GM18867 (cell line): ENCODE results near the gene ASTN2.

Source experiments
- ATAC-seq: cut with Tn5 transposase; IDR thresholded peaks from one replicate; pipeline ENCODE4 v1.9.1; 2021; ENCODE audit warnings: mild to moderate bottlenecking, moderate library complexity; ENCODE audit not compliant: unreplicated experiment

Gene ASTN2

GRCh38 chr9:117416856-117417255, 2.0 kb upstream of the ASTN2 start:
- no peak for ATAC-seq

GRCh38 chr9:117415358-117415914, 579 bp upstream of the ASTN2 start:
- no peak for ATAC-seq

- no peak for ATAC-seq
These were observed 494 bp downstream of the ASTN2 start for GRCh38 chr9:117414220-117414905.

- ATAC-seq = no peak
These were observed 1.3 kb downstream of the ASTN2 start for GRCh38 chr9:117413346-117414219.

- ATAC-seq = no peak
These were observed 2.0 kb downstream of the ASTN2 start for GRCh38 chr9:117412841-117413240.

GRCh38 chr9:117412006-117412715, 2.7 kb downstream of the ASTN2 start:
- ATAC-seq = no peak

- peak; percentile 77 for ATAC-seq
These were observed 3.3 kb downstream of the ASTN2 start for GRCh38 chr9:117411547-117411946.

- no peak for ATAC-seq
These were observed 5.5 kb downstream of the ASTN2 start for GRCh38 chr9:117409321-117409720.

GRCh38 chr9:117407436-117408022, 7.3 kb downstream of the ASTN2 start:
- ATAC-seq = no peak

GRCh38 chr9:117405950-117406705, 8.7 kb downstream of the ASTN2 start:
- ATAC-seq = no peak

- no peak for ATAC-seq
These were observed 11.0 kb downstream of the ASTN2 start for GRCh38 chr9:117403848-117404247.

GRCh38 chr9:117403403-117403811, 11.4 kb downstream of the ASTN2 start:
- ATAC-seq = no peak

- no peak for ATAC-seq
These were observed 14.7 kb downstream of the ASTN2 start for GRCh38 chr9:117400171-117400570.

GRCh38 chr9:117395151-117395650, 19.7 kb downstream of the ASTN2 start:
- no peak for ATAC-seq

GRCh38 chr9:117394655-117395054, 20.2 kb downstream of the ASTN2 start:
- no peak for ATAC-seq

GRCh38 chr9:117392992-117393391, 21.9 kb downstream of the ASTN2 start:
- no peak for ATAC-seq

- no peak for ATAC-seq
These were observed 27.4 kb downstream of the ASTN2 start for GRCh38 chr9:117387422-117387821.

GRCh38 chr9:117379341-117379740, 35.5 kb downstream of the ASTN2 start:
- ATAC-seq = no peak

GRCh38 chr9:117377046-117377445, 37.8 kb downstream of the ASTN2 start:
- ATAC-seq = no peak

GRCh38 chr9:117375956-117376355, 38.9 kb downstream of the ASTN2 start:
- ATAC-seq = no peak
